Neural cell (in vitro differentiated cells): ENCODE results near the gene KRTAP10-7. TPM values are rescaled to one million over a fixed set of nuclear protein-coding genes. Genes with fewer than 3 reads are reported as not detected.
"Not testable (repeated sequence)": the region's sequence is repeated elsewhere in the genome, so short reads cannot be mapped to it uniquely, and the experiment has no call there.

ENCODE experiments used
- H2AFZ ChIP-seq: fragments of 200-600, 300-800 bp; sonication (generic), shearing (Covaris generic); 2 replicates; pipeline ENCODE4 v1.6.0; 2014; ENCODE audit warnings: low read depth, mild to moderate bottlenecking, antibody characterized with exemption, low read length, moderate library complexity
- H3F3A ChIP-seq: fragments of 200-600 bp; shearing (Covaris generic); 2 replicates; pipeline ENCODE4 v1.6.1; 2016; ENCODE audit warnings: mild to moderate bottlenecking, moderate library complexity, mixed read lengths, antibody characterized with exemption, low read length; ENCODE audit not compliant: insufficient read depth, poor library complexity, severe bottlenecking
- H3K27ac ChIP-seq: fragments of 200-600, 300-800 bp; sonication (generic), shearing (Covaris generic); 2 replicates; pipeline ENCODE4 v1.5.1; 2014; ENCODE audit warnings: mild to moderate bottlenecking, low read length, moderate library complexity
- H3K27me3 ChIP-seq: fragments of 300-800, 200-600 bp; sonication (generic), shearing (Covaris generic); 2 replicates; pipeline ENCODE4 v1.6.0; 2014; ENCODE audit warnings: mild to moderate bottlenecking, low read depth, low read length, moderate library complexity; ENCODE audit not compliant: insufficient read depth
- H3K36me3 ChIP-seq: fragments of 300-800, 200-600 bp; sonication (generic), shearing (Covaris generic); 2 replicates; pipeline ENCODE4 v1.5.1; 2014; ENCODE audit warnings: mild to moderate bottlenecking, antibody characterized with exemption, low read length, moderate library complexity; ENCODE audit not compliant: insufficient read depth
- H3K4me2 ChIP-seq: fragments of 300-800, 200-600 bp; sonication (generic), shearing (Covaris generic); 2 replicates; pipeline ENCODE4 v1.6.0; 2014; ENCODE audit warnings: mild to moderate bottlenecking, low read length
- H3K4me3 ChIP-seq: fragments of 300-800, 200-600 bp; sonication (generic), shearing (Covaris generic); 2 replicates; pipeline ENCODE4 v1.5.1; 2014; ENCODE audit warnings: mild to moderate bottlenecking, low read length, moderate library complexity
- H3K79me2 ChIP-seq: fragments of 200-600 bp; shearing (Covaris generic); replicated peaks from 2 replicates; pipeline ENCODE4 v1.6.0; 2014; ENCODE audit warnings: mild to moderate bottlenecking, low read length, moderate library complexity; ENCODE audit not compliant: insufficient read depth
- H3K9ac ChIP-seq: fragments of 300-800, 200-600 bp; sonication (generic), shearing (Covaris generic); 2 replicates; pipeline ENCODE4 v1.6.1; 2016; ENCODE audit warnings: mild to moderate bottlenecking, low read length, mixed read lengths
- H3K9me2 ChIP-seq: fragments of 200-600 bp; shearing (Covaris generic); 2 replicates; pipeline ENCODE4 v1.6.1; 2016; ENCODE audit warnings: mild to moderate bottlenecking, low read length, mixed read lengths; ENCODE audit not compliant: insufficient read depth
- H3K9me3 ChIP-seq: fragments of 200-600, 300-800 bp; sonication (generic), shearing (Covaris generic); 2 replicates; pipeline ENCODE4 v1.6.1; 2016; ENCODE audit warnings: mild to moderate bottlenecking, mixed run types, low read length, moderate library complexity, mixed read lengths
- H4K20me1 ChIP-seq: fragments of 200-600 bp; shearing (Covaris generic); 2 replicates; pipeline ENCODE4 v1.6.1; 2016; ENCODE audit warnings: mild to moderate bottlenecking, mixed run types; ENCODE audit not compliant: insufficient read depth
- CTCF ChIP-seq: fragments of 450-650 bp; IDR thresholded peaks from 2 replicates; pipeline ENCODE4 v1.5.1; 2014; ENCODE audit warnings: antibody characterized with exemption, mild to moderate bottlenecking, moderate library complexity; ENCODE audit not compliant: poor library complexity, severe bottlenecking
- EP300 ChIP-seq: fragments of 450-650 bp; conservative IDR thresholded peaks from 2 replicates; pipeline ENCODE4 v1.6.1; 2014; ENCODE audit warnings: antibody characterized with exemption, mild to moderate bottlenecking, moderate library complexity; ENCODE audit not compliant: poor library complexity, severe bottlenecking
- EZH2 ChIP-seq: fragments of 200-600, 300-800 bp; shearing (Covaris generic), sonication (generic); IDR thresholded peaks from 2 replicates; pipeline ENCODE4 v1.6.1; 2014; ENCODE audit warnings: antibody characterized with exemption, low read length, borderline replicate concordance, mild to moderate bottlenecking; ENCODE audit not compliant: insufficient read depth, poor library complexity, severe bottlenecking
- MXI1 ChIP-seq: fragments of 450-650 bp; conservative IDR thresholded peaks from 2 replicates; pipeline ENCODE4 v1.6.1; 2014; ENCODE audit warnings: antibody characterized with exemption, mild to moderate bottlenecking; ENCODE audit not compliant: poor library complexity, severe bottlenecking
- POLR2AphosphoS5 ChIP-seq: IDR thresholded peaks from 2 replicates; pipeline ENCODE4 v1.6.1; 2012
- RAD21 ChIP-seq: fragments of 450-650 bp; conservative IDR thresholded peaks from 2 replicates; pipeline ENCODE4 v1.6.1; 2014; ENCODE audit warnings: antibody characterized with exemption, mild to moderate bottlenecking, moderate library complexity
- REST ChIP-seq: IDR thresholded peaks from 2 replicates; pipeline ENCODE4 v1.6.1; 2012; ENCODE audit warnings: borderline replicate concordance
- SMC3 ChIP-seq: fragments of 450-650 bp; conservative IDR thresholded peaks from 2 replicates; pipeline ENCODE4 v1.6.1; 2014; ENCODE audit warnings: antibody characterized with exemption, mild to moderate bottlenecking, moderate library complexity; ENCODE audit not compliant: poor library complexity
- TAF1 ChIP-seq: IDR thresholded peaks from 2 replicates; pipeline ENCODE4 v1.6.1; 2012; ENCODE audit warnings: low read depth
- polyA plus RNA-seq: library from polyadenylated mRNA; depleted of rRNA; stranded (reverse); fragments of >200 nt; gene quantifications from 2 replicates; pipeline ENCODE4 v1.2.3, GENCODE V29; 2014

KRTAP10-7 gene
- polyA plus RNA-seq, 1 donor from 2014 or later: not detected

- H3K79me2 ChIP-seq: no peaks in the 10 kb centered on the region
- H3K9ac ChIP-seq: no peak within 1 kb of the TSS
- H3K4me2 ChIP-seq: no peak within 1 kb of the TSS
- H3F3A ChIP-seq: no peaks in the 10 kb centered on the region
- no peak within 1 kb of the TSS for H3K4me3 ChIP-seq
- no peak within 1 kb of the TSS for H3K27ac ChIP-seq
- H3K27me3 ChIP-seq: no peaks in the 10 kb centered on the region
- H3K36me3 ChIP-seq: no peaks in the 10 kb centered on the region
- H2AFZ ChIP-seq: no peak within 1 kb of the TSS
- H4K20me1 ChIP-seq: no peaks in the 10 kb centered on the region
- no peak for TF ChIP-seq POLR2AphosphoS5
- no peak for TF ChIP-seq SMC3
- TF ChIP-seq EP300: no peak
- no peak for TF ChIP-seq EZH2
- no peak for TF ChIP-seq RAD21
- no peak for TF ChIP-seq REST
- no peak for TF ChIP-seq TAF1
- TF ChIP-seq CTCF: no peak
- TF ChIP-seq MXI1: no peak
- H3K9me3 ChIP-seq: peaks cover 6% of the 10 kb centered on the region
- H3K9me2 ChIP-seq: no peaks in the 10 kb centered on the region
These were observed 26.3 kb downstream of the KRTAP10-7 start, which contains the start of gene KRTAP10-9 for GRCh38 chr21:44626673-44627143. KRTAP10-9 (plus strand) TSS chr21:44627093; CDS start chr21:44627172, 79 bp downstream.

- not testable (repeated sequence) for H3K79me2 ChIP-seq, H3F3A ChIP-seq, H3K9me3 ChIP-seq, H3K27ac ChIP-seq, H3K9ac ChIP-seq, H3K36me3 ChIP-seq, H3K9me2 ChIP-seq, H3K4me2 ChIP-seq, H4K20me1 ChIP-seq, H2AFZ ChIP-seq, H3K4me3 ChIP-seq, H3K27me3 ChIP-seq
These were observed 26.9 kb downstream of the KRTAP10-7 start for GRCh38 chr21:44627181-44627822.

GRCh38 chr21:44627831-44628233 lies 27.4 kb downstream of the KRTAP10-7 start:
- not testable (repeated sequence) for H3K4me3 ChIP-seq, H3K9me2 ChIP-seq, H4K20me1 ChIP-seq, H3K9me3 ChIP-seq, H3K36me3 ChIP-seq, H3K27me3 ChIP-seq, H3F3A ChIP-seq, H3K79me2 ChIP-seq, H3K27ac ChIP-seq, H3K4me2 ChIP-seq, H3K9ac ChIP-seq, H2AFZ ChIP-seq
